EH (cell line): ENCODE data around the gene PAPPA.

ENCODE experiments used
- DNase-seq: peaks from one replicate; pipeline ENCODE4 v3.0.0-alpha.2; 2015; ENCODE audit warnings: low read depth

Gene PAPPA

GRCh38 chr9:116345393-116345792, 191.8 kb downstream of the PAPPA start:
- peak; percentile 19 for DNase-seq

- DNase-seq = no peak
These were observed 192.2 kb downstream of the PAPPA start for GRCh38 chr9:116345817-116346216.

- no peak for DNase-seq
These were observed 196.1 kb downstream of the PAPPA start for GRCh38 chr9:116349684-116350083.

GRCh38 chr9:116350213-116350612, 196.6 kb downstream of the PAPPA start:
- peak; percentile 11 for DNase-seq

- no peak for DNase-seq
These were observed 199.4 kb downstream of the PAPPA start for GRCh38 chr9:116352958-116353357.

- DNase-seq = no peak
These were observed 201.7 kb downstream of the PAPPA start for GRCh38 chr9:116355153-116355921.

- DNase-seq = no peak
These were observed 204.7 kb downstream of the PAPPA start for GRCh38 chr9:116358251-116358650.

- no peak for DNase-seq
These were observed 206.4 kb downstream of the PAPPA start for GRCh38 chr9:116360016-116360415.

GRCh38 chr9:116360989-116361388, 207.4 kb downstream of the PAPPA start:
- no peak for DNase-seq

GRCh38 chr9:116361547-116361946, 208.0 kb downstream of the PAPPA start:
- no peak for DNase-seq

GRCh38 chr9:116362493-116362892, 208.9 kb downstream of the PAPPA start:
- DNase-seq = no peak

- DNase-seq = peak; percentile 82
These were observed 211.5 kb downstream of the PAPPA start for GRCh38 chr9:116365056-116365471.

GRCh38 chr9:116366241-116366640, 212.7 kb downstream of the PAPPA start:
- no peak for DNase-seq

- DNase-seq = no peak
These were observed 215.1 kb downstream of the PAPPA start for GRCh38 chr9:116368680-116369079.

GRCh38 chr9:116369706-116370105, 216.1 kb downstream of the PAPPA start:
- no peak for DNase-seq

- DNase-seq = no peak
These were observed 217.0 kb downstream of the PAPPA start for GRCh38 chr9:116370556-116370955.

GRCh38 chr9:116372081-116372673, 218.6 kb downstream of the PAPPA start:
- DNase-seq = no peak

GRCh38 chr9:116372786-116373185, 219.2 kb downstream of the PAPPA start:
- DNase-seq = no peak

- peak; percentile 74 for DNase-seq
These were observed 223.7 kb downstream of the PAPPA start for GRCh38 chr9:116377179-116377798.

GRCh38 chr9:116378873-116379272, 225.3 kb downstream of the PAPPA start:
- no peak for DNase-seq

- DNase-seq = no peak
These were observed 226.2 kb downstream of the PAPPA start for GRCh38 chr9:116379821-116380220.

GRCh38 chr9:116380496-116380995, 227.0 kb downstream of the PAPPA start:
- no peak for DNase-seq

- DNase-seq = no peak
These were observed 227.8 kb downstream of the PAPPA start for GRCh38 chr9:116381350-116381749.
